ENCODE data around the gene TMEM171. TPM values are rescaled to one million over a fixed set of nuclear protein-coding genes. Genes with fewer than 3 reads are reported as not detected.
A peak's percentile ranks its signal among the peaks of the same experiment; 100 is the strongest.

Gene TMEM171
- total and polyA plus RNA-seq, 2 experiments from 2014 or later: 1.9 to 2.9 TPM

DNA sequence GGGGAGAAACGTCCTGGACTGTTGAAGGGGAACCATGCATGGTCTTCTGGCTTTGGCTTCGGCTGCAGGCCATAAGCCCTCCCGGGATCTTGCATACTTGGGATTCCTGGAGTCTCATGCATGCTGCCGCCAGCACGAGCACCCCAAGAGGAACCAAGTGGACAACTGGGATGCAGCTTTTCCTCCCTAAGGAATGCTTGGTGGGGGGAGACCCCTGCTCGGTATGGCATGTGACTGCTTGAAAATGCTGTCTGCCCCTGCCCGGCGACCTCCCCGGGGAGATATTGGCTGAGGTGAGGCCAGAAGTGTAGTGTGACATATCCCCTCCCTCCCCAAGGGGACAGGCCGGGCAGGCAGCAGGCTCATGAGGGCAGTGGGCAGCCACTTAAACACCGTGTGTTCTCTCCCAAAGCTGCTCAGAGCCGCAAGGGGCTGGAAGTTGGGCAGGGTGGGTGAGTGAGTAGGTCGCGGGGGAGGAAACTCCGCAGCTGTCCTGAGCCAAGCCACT, 15.7 kb downstream of the TMEM171 start:
- no peak for TF ChIP-seq EZH2phosphoT487 (IDR thresholded peaks at IDR 0.05; ENCODE audit: unreplicated experiment)
- TF ChIP-seq CREB1 (CRISPR knock-in tag; IDR thresholded peaks at IDR 0.05; ENCODE audit: low read depth): no peak
- no peak for TF ChIP-seq NANOG (IDR thresholded peaks at IDR 0.05; ENCODE audit: borderline replicate concordance)
- TF ChIP-seq, protein P1, sequence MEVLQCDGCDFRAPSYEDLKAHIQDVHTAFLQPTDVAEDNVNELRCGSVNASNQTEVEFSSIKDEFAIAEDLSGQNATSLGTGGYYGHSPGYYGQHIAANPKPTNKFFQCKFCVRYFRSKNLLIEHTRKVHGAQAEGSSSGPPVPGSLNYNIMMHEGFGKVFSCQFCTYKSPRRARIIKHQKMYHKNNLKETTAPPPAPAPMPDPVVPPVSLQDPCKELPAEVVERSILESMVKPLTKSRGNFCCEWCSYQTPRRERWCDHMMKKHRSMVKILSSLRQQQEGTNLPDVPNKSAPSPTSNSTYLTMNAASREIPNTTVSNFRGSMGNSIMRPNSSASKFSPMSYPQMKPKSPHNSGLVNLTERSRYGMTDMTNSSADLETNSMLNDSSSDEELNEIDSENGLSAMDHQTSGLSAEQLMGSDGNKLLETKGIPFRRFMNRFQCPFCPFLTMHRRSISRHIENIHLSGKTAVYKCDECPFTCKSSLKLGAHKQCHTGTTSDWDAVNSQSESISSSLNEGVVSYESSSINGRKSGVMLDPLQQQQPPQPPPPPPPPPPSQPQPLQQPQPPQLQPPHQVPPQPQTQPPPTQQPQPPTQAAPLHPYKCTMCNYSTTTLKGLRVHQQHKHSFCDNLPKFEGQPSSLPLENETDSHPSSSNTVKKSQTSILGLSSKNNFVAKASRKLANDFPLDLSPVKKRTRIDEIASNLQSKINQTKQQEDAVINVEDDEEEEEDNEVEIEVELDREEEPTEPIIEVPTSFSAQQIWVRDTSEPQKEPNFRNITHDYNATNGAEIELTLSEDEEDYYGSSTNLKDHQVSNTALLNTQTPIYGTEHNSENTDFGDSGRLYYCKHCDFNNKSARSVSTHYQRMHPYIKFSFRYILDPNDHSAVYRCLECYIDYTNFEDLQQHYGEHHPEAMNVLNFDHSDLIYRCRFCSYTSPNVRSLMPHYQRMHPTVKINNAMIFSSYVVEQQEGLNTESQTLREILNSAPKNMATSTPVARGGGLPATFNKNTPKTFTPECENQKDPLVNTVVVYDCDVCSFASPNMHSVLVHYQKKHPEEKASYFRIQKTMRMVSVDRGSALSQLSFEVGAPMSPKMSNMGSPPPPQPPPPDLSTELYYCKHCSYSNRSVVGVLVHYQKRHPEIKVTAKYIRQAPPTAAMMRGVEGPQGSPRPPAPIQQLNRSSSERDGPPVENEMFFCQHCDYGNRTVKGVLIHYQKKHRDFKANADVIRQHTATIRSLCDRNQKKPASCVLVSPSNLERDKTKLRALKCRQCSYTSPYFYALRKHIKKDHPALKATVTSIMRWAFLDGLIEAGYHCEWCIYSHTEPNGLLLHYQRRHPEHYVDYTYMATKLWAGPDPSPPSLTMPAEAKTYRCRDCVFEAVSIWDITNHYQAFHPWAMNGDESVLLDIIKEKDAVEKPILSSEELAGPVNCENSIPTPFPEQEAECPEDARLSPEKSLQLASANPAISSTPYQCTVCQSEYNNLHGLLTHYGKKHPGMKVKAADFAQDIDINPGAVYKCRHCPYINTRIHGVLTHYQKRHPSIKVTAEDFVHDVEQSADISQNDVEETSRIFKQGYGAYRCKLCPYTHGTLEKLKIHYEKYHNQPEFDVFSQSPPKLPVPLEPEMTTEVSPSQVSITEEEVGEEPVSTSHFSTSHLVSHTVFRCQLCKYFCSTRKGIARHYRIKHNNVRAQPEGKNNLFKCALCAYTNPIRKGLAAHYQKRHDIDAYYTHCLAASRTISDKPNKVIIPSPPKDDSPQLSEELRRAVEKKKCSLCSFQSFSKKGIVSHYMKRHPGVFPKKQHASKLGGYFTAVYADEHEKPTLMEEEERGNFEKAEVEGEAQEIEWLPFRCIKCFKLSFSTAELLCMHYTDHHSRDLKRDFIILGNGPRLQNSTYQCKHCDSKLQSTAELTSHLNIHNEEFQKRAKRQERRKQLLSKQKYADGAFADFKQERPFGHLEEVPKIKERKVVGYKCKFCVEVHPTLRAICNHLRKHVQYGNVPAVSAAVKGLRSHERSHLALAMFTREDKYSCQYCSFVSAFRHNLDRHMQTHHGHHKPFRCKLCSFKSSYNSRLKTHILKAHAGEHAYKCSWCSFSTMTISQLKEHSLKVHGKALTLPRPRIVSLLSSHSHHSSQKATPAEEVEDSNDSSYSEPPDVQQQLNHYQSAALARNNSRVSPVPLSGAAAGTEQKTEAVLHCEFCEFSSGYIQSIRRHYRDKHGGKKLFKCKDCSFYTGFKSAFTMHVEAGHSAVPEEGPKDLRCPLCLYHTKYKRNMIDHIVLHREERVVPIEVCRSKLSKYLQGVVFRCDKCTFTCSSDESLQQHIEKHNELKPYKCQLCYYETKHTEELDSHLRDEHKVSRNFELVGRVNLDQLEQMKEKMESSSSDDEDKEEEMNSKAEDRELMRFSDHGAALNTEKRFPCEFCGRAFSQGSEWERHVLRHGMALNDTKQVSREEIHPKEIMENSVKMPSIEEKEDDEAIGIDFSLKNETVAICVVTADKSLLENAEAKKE (CRISPR knock-in tag; IDR thresholded peaks at IDR 0.05): peak; percentile 73
- Histone ChIP-seq H4K20me1 (replicated peaks; ENCODE audit: insufficient read depth) (no peaks in the 10 kb centered on the region), H2AFZ (peak overlapping the region; percentile 94), H3F3A (replicated peaks; ENCODE audit: low read depth) (no peaks in the 10 kb centered on the region), H3K4me1 (ENCODE audit: insufficient read depth) (peaks cover 6% of the 10 kb centered on the region), H3K4me3 (no peak overlapping the region), H3K4me2 (no peak overlapping the region), H3K36me3 (ENCODE audit: insufficient read depth) (no peaks in the 10 kb centered on the region), H3K79me2 (replicated peaks; ENCODE audit: insufficient read depth) (no peaks in the 10 kb centered on the region), H3K9me2 (ENCODE audit: insufficient read depth) (peaks cover 6% of the 10 kb centered on the region; the same call in 1 of the 2 replicates), H3K27me3 (ENCODE audit: insufficient read depth) (no peaks in the 10 kb centered on the region), H3K27ac (ENCODE audit: low read depth) (no peak overlapping the region)
- Mint-ChIP-seq H3K9me3 (no peaks in the 10 kb centered on the region), H3K4me3 (no peak overlapping the region), H3K4me1 (peaks cover 19% of the 10 kb centered on the region), H3K27me3 (ENCODE audit: insufficient read depth, low read depth, poor library complexity) (peaks cover 12% of the 10 kb centered on the region), H3K36me3 (ENCODE audit: low read depth) (no peaks in the 10 kb centered on the region), H3K27ac (no peak overlapping the region)
- DNase-seq (ENCODE audit: low spot score) (peak; percentile 75), ATAC-seq (peak; percentile 77)
